Embryonic facial prominence (tissue), 1 donor: Measurements from ENCODE around the gene SLC12A1.
"Not testable (repeated sequence)": the region's sequence is repeated elsewhere in the genome, so short reads cannot be mapped to it uniquely, and the experiment has no call there.

Source experiments
- DNase-seq: peaks from one replicate; pipeline ENCODE4 v3.0.0-alpha.2; 2016; ENCODE audit errors: extremely low spot score

Gene SLC12A1

DNA sequence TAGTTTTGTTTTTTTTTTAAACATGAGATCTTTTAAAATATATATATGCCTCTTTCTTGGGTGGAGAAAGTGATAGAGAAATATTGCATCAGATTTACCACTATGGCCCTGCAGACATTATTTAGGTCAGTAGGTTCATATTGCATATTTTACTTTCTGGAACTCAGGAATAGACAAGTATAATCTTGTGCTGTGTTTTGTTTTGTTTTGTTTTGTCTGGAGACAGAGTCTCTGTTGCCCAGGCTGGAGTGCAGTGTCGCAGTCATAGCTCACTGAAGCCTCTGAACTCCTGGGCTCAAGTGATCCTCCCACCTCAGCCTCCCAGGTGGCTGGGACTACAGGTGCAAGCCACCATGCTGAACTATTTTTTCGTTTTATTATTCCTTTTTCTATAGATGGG, 103.6 kb downstream of the SLC12A1 start:
- DNase-seq = no peak

DNA sequence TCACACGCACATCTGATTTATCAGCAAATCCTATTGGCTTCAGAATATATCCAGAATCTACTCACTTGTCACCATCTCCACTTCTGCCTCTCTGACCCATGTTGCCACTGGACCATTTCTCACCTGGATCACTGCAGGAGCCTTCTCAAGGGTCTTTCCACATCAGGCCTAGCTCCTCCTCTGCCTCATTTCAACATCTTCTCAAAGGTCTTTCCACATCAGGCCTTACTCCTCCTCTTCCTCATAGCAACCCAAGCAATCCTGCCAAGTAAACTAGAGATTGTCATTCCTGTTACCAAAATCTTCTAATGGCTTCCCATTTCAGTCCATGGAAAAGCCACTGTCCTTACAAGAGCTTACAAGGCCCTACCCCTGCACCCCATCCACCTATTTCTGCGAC, 107.1 kb downstream of the SLC12A1 start:
- DNase-seq = no peak

DNA sequence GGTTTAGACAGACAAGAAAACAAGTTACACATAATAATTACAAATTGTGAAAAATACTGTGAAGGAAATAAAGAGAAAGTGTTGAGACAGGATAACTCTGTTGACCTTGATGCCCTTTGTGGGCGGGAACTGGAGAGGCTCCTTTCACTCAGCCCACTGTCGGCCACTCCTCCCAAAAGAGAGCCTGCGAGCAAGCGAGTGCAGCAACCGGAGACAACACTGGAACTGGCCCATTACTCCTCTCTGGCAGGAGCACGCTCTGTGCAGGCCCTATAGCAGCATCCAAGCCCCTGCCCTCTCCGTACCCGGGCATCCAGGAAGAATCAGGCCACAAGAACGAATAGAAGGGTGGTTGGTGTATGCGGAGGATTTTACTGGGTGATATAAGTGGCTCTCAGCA, 108.9 kb downstream of the SLC12A1 start:
- no peak for DNase-seq

DNA sequence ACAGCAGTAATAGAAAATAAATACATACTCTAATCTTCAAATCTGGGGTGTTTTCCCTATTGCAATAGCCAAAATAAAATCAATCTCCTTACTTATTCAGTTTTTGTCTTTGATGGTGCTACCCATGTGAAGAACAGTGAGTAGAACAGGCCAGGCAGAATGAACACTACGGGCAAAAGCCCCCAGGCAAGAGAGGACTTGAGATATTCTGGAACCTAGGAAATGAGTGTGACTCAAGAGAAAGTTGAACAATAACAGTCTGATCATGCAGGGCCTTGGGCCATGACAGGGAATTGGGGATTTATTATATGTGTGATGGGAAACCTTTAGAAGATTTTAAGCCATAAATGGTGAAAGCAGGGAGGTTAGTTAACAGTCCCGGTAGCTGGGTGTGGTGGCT, 111.1 kb downstream of the SLC12A1 start:
- DNase-seq = no peak

DNA sequence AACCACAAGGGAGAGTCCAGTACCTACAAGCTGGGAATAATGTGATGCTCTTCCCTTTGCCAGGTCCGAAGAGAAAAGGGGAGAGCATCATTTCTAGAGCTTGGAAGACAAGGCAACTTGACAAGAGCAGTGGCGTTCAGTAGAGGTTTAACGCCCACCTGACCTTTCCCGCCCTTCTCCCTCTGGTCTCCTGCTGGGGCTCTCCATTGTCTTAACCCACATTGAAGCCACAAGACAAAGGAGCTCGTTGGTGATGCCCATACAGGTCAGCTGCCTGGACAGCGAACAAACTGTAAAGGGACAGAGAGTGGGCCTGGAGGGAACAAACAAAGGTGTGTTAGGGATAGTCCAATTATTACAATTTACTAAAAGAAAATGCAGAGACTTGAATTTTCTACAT, 112.0 kb downstream of the SLC12A1 start:
- no peak for DNase-seq

DNA sequence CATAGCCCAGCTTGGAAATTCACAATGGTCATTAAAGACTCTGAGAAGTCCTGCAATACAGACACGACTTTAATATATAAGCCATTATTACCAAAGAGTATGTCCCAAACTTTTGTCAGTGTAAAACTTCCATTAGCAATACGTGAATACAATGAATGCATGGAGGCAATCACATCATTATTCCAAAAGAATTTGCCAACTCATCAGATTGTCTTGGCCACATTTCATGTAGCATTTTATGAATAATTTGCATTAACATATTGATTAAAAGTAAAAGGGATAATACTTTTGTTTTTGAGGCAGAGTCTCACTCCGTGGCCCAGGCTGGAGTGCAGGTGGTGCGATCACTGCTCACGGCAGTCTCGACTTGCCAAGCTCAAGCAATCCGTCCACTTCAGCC, 117.2 kb downstream of the SLC12A1 start:
- no peak for DNase-seq

DNA sequence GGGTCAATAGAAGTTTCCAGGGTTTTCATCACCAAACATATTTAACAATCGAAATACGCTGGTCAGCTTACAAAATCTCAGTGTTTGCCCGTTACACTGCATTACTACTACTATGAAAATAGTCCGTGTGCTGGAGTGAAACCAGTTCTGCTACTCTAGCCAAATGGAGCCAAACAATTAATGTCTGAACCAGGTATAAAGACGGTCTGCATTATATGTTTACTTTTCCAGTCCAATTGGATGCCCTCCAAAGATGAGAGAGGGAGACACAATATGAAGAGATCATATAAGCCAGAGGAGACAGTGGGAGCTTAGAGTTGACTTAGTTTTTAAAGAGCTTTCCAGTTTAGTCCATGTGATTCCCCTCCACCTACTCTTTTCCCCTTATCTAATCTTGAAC, 118.8 kb downstream of the SLC12A1 start:
- no peak for DNase-seq

DNA sequence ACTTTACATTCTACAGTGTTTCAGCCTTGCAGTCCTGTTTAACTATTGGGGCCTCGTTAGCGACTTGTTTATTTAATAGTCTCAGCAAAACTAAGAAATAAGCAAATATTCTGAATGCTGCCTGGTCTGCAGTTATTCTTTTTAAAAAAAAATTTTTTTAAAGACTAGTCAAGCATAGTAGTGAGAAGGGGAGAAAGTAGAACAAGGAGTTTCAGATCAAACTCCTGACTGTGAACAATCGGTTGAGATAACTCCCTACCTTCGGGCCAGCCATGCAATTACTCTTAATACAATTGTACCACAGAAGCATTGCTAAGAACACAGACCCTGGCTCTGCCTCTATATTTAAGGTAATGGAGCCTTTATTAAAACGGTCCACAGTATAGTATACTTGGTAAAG, 119.3 kb downstream of the SLC12A1 start:
- no peak for DNase-seq

DNA sequence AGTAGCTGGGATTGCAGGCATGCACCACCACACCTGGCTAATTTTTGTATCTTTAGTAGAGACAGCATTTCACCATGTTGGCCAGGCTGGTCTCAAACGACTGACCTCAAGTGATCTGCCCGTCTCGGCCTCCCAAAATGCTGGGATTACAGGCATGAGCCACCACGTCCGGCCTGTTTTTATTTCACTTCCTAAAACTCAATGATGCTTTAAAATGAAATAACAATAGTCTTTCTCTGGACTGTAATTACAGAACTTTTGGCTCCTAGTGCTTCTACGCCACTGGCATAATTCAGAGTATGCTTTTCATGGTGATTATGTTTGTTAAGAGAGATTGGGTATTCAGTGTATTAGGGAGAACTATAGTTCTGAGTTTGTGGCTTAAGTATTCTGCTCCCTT, 120.1 kb downstream of the SLC12A1 start:
- DNase-seq = not testable (repeated sequence)

DNA sequence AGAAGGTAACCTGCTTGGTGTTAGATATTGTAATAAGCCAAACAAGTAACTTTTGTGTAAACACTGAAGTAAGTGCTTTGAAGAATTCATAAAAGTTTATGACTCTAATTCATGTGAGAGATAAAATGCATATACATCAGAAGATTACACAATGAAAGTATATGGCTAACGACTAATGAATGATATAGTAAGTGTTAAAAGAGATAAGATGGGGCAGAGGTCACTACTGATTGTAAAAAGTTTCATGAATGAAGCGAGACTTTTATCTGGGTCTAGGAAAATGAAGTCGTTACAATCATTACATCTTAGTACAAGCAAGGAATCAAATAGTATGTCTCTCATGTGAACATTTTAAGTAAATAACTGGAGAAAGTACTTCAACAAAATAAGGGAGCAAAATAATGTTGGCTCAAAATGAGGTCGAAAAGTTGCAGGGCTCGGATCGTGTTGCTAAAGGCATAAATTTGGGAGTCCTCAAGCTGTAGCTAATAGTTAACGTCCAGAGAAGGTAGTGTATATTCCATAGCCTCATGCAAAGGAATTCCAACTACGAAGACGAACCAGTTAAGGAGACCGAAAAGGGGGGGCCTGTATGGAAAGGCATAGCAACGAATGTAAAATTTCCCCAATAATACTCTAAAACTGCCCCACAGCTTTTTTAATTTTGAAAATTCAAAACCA, 124.1 kb downstream of the SLC12A1 start:
- DNase-seq = no peak

DNA sequence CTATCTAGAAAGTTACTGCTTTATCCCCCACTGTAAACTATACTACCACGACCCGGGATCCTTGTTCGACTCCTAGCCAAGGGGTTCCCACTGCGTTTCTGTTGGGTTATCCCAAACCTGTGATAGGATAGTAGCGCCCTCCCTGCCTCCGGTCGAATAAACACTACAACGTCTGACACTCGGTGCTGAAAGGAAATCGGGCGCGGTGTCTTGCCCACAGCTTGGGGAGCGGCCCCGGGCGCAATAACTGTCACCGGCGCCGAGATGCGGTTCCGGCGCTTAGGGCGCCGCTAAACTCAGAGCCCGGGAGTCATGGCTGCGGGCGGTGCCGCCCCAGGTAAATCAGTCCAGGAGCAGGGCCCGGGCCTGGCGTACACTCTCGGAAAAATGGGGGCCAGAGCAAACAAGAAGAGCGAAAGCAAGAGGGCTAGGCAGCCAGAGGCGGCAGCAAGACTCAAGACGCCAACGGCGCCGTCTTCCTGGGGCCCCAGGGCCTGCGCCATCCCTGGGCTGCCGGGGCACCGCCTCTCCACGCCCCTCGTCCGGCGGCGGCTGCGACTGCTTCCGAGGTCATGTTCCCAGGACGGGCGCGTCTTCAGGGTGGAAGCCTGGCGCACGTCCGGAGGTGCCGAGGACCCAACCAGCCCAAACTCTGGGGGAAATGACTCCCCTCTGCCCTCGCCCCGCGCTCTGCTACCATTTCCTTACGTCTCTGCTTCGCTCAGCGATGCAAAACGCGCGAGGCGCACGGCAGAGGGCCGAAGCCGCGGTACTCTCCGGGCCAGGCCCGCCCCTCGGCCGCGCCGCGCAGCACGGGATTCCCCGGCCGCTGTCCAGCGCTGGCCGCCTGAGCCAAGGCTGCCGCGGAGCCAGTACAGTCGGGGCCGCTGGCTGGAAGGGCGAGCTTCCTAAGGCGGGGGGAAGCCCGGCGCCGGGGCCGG, 125.0 kb downstream of the SLC12A1 start, which contains the start of gene DUT:
DUT (plus strand) TSS at position 575 of the 941 bp plus-strand sequence; CDS start at position 662, 87 bp downstream.
- peak; percentile 49 for DNase-seq

DNA sequence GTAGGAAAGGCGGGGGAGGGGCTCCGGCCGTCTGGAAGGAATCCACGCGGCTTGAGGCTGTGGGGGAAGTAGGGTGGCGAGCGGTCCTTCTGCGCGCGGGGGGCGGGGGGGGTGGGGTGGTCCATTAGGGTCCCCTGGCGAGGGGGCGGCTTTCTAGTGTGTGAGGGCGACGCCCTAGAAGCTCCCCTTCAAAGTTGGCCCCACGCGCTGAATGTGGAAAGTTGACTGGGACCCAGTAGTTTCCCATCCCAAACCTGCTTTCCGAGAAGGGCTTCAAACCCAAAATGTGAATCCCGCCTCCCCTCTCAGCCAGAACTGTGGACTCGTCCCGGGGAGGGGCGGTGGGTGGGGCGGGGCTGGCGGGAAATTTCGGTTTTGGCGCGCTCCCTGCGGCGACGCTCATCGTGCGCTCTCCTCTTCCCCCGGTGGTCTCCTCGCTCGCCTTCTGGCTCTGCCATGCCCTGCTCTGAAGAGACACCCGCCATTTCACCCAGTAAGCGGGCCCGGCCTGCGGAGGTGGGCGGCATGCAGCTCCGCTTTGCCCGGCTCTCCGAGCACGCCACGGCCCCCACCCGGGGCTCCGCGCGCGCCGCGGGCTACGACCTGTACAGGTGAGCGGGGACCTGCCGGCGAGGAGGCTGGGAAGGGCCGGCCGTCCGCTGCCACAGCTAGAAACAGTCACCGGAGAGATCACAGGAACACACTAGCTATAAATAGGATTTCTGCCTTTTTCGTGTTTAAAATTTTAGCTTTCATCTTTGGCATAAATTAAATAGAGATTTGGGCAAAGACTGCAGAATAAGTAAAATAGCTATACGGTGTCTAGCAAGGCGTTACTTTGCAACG, 125.9 kb downstream of the SLC12A1 start:
- peak; percentile 47 for DNase-seq

DNA sequence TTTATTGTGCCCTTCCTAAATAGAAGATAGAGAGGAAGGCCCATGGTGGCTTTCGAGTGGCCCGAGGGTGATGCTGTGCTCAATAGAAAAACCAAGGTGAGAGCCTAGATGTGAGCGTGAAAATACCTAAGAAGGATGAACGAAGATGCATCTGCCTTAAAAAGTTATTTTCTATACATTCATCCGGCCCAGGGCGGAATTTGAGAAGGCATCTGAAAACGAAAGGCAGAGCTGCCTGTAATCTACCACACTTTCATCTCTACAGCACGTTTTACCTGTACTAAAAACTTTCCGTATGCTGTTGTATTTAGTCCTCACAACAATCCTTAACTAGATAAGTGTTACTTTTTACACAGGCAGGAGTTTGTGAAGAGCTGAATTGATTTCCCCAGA, 126.5 kb downstream of the SLC12A1 start:
- no peak for DNase-seq

DNA sequence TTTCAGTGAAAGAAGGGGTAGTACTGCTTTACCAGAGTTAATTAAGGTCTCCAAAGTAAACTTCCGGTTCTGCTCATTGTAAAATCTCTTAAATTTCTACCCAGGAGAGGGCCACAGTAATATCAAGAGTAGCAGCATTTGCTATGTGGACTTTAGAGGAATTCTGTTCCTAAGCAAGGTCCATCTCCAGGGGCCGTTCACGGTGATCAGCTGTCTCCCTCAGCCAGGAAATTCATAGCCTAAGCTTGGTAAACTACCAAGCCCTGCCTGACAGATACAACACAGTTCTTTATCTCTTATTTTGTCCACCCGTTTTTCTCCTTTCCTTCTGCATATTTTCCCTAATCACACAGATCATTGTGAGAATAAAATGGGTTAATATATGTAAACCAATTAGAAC, 127.4 kb downstream of the SLC12A1 start:
- DNase-seq = no peak

DNA sequence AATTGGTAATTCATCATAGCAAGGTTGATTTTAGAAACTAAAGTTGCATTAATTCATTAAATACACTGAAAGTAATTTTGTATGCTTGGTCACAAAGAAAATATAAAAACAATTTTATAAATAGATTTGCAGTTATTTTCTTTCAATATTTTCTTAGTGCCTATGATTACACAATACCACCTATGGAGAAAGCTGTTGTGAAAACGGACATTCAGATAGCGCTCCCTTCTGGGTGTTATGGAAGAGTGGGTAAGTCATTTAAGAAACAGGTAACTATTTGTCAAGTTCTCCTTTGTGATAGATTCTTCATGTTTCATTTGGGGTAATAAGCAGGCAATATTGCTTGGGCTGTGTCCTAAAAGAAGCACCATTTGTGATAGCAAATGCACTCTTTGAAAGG, 128.2 kb downstream of the SLC12A1 start:
- no peak for DNase-seq

DNA sequence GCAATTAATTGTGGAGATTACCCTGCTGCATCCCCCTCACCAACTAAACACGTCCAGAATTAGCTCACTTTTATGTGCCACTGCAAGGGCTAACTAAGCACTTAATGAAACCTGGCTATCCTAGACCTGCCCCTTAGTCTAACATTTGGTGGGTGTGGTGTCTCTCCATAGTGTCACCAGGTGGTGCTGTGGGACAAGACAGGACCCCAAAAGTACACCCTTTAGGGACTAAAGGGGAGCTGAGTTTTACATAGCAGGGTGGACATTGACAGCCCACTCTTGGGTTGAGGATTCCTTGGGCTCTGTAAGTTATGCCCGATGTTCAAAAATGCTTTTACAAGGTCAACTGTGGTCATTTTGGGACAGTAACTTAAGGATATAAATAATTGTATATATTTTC, 130.8 kb downstream of the SLC12A1 start:
- no peak for DNase-seq

DNA sequence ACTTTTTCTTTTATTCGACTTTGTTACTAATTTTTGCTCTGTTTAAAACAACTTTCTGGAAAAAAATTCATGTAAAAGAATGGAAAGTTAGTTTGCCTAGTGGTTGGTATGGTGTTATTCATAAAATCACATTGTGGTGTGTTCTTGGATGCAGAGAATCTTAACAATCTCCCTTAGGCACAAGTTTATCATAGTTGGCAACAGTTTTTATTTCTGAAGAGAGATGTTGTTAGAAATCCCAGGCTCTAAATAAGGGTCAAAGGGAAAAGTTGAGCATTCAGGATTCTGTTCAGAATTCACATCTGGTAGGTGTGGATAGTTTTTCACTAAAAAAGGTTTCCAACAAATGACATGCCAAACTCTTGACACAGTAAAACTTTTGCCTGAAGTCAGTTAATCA, 131.5 kb downstream of the SLC12A1 start:
- no peak for DNase-seq

DNA sequence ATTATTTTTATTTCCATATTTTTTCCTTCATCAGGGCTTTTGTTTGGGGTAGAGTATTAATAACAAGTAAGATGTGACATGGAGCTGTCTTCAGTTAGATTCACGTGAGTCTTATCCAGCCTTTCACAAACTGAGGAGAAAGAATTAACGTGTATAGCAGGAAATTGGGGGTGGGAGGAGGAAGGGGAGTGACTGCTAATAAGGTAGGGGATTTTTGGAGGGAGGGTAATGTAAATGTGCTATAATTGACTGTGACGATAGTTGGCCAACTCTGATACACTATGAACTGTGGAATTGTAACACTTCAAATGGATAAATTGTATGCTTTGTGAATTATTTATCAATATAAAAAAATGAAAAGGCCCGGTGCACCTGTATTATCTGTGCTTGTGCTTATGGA, 134.0 kb downstream of the SLC12A1 start:
- DNase-seq = no peak

DNA sequence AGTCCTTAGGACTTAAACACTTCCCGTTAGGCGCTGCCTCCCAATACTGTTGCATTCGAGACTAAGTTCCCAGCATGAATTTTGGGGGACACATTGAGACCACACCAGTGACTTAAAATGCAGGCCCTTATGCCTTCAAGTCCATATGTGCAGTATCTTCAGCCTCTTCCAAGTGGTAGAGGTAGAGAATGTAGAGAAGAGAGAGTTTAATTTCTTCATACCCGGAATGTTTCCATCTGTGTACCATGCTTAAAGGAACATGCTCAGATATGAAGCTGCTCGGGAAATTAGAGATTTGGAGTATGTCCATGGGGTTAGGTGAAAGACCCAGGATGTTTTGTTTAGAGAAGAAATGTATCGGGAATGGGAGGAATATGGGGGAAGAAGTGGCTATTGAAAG, 137.8 kb downstream of the SLC12A1 start:
- DNase-seq = no peak

DNA sequence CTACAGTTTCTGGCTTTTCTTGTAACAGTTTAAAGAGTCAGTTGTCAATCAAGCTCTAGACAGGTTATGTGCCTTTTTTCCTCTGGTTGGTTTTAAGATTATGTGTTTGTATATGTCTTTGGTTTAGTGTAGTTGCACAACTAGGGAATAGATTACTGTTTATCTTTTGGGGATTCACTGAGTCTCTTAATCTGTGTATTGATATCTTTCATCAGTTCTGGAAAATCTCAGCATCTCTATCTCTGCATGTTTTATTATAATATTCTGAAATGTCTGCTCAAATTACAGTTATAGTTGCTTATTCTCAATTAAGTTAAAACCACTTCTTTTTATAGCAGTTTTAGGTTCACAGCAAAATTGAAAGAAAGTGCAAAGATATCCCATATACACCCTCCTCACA, 139.4 kb downstream of the SLC12A1 start:
- no peak for DNase-seq

DNA sequence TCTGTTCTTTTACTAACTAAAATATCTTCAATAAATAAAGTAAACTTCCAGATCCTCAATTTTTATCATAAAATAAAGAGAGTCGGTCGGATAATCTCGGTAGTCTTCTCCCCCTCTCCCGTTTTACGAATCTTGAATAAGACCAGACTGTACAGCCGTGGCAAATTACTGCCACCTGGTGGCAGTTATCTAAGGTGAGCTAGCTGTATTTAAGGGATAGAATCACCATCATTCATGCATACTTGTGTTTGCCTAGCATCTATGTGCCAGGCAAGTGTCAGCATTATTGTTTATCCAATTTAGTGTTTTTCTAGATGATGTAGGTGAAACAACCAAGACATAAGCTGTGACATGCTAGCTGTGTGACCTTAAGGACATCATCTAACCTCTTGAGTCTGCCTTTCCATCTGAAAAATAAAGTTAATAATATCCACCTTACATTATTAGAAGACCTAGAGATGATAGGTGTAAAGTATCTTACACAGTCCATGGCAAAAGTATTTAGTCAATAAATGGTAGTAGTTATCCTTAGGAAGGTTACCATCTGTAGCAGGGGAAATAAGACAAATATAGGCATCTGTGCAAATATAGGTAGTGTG, 146.5 kb downstream of the SLC12A1 start:
- DNase-seq = peak; percentile 48
